ENCODE measurements around the gene TEX14.

The TEX14 gene

DNA sequence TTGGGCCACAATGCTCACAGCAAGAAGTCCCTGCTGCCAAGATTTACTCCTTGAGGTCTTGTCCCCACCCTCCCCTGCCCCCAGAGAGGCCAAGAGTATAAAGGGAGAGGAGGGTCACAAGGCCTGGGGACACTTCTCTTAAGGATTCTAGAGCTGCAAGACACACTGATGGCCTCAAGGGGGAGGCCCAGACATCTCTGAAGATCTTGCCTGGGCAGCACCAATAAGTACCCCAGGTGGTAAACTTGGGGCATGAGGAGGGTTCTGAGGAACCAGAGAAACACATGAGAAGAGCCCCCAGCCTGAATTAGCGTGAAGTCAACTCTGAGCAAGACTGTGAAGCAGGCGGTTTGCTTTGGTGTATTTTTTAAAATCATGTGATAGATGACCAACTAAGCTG lies 150.6 kb downstream of the TEX14 start:
- Histone ChIP-seq H3K36me3 (replicated peaks in 1 of 2; ENCODE audit: control insufficient read depth in 2 of 2, insufficient read depth in 2 of 2, low read length in 2 of 2) (no peaks in the 10 kb centered on the region), H3K27me3 (ENCODE audit: control insufficient read depth in 3 of 3, insufficient read depth in 3 of 3, low read depth in 1 of 3, low read length in 3 of 3) (peaks cover 0 to 46% (median 0%) of the 10 kb centered on the region in 3 experiments), H3K79me1 (ENCODE audit: low read depth, low read length) (no peaks in the 10 kb centered on the region), H3K4ac (ENCODE audit: low read length) (no peak overlapping the region), H3K14ac (ENCODE audit: low read length) (no peak overlapping the region), H4K8ac (ENCODE audit: low read depth, low read length) (no peak overlapping the region), H3K4me1 (ENCODE audit: control insufficient read depth in 2 of 2, insufficient read depth in 1 of 2, low read depth in 1 of 2, low read length in 2 of 2) (no peaks in the 10 kb centered on the region), H3K9ac (ENCODE audit: low read depth, low read length, poor library complexity) (no peak overlapping the region), H3K4me3 (ENCODE audit: low read length in 2 of 2) (no peak overlapping the region), H2BK12ac (ENCODE audit: low read length) (no peak overlapping the region), H2BK15ac (ENCODE audit: low read length) (no peak overlapping the region), H3K27ac (replicated peaks; ENCODE audit: low read length) (no peak overlapping the region), H4K91ac (ENCODE audit: low read depth, low read length, poor library complexity) (no peak overlapping the region), H3K4me2 (ENCODE audit: insufficient read depth, low read length, poor library complexity, severe bottlenecking) (no peak overlapping the region), H3K18ac (ENCODE audit: low read length) (no peak overlapping the region), H2AFZ (ENCODE audit: low read length) (no peak overlapping the region), H2BK5ac (ENCODE audit: low read length) (no peak overlapping the region), H3K23ac (ENCODE audit: low read depth, low read length, poor library complexity) (no peak overlapping the region), H3K9me3 (replicated peaks in 1 of 2; ENCODE audit: control insufficient read depth in 2 of 2, insufficient read depth in 1 of 2, low read depth in 1 of 2, low read length in 2 of 2) (no peaks in the 10 kb centered on the region), H2BK120ac (ENCODE audit: low read depth, low read length) (no peak overlapping the region), H2AK5ac (ENCODE audit: low read depth, low read length) (no peak overlapping the region)
- no peak for DNase-seq (ENCODE audit: low spot score)
- WGBS, 2 donors (ENCODE audit: extremely low coverage in 2 of 2, insufficient read length in 2 of 2, insufficient replicate concordance in 1 of 2), result no CpG with 5 or more reads among the region's 2 CpGs

DNA sequence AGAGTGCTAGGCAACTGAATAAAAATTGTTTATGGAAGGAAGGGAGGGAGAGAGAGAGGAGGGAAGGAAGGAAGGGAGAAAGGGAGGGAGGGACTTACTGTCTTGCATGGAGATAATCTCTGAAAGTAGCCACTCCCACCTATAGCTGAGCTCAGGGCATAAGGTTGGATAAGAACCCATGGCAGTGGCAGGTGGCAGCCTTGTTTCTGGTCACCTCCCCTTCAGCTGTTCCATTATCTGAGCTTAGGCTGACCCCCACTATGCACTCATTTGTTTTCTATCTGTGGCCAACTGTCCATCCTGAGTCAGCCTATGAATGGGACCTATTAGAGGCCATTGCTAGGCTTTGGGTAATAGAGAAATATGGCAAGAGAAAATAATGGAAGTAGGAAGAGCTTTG lies 152.1 kb downstream of the TEX14 start:
- no peak overlapping the region for H2BK5ac ChIP-seq (ENCODE audit: low read length)
- H3K4ac ChIP-seq (ENCODE audit: low read length), result no peak overlapping the region
- DNase-seq (ENCODE audit: low spot score), result no peak
- no peak overlapping the region for H2BK120ac ChIP-seq (ENCODE audit: low read depth, low read length)
- peaks cover 0 to 57% (median 0%) of the 10 kb centered on the region in 3 experiments for H3K27me3 ChIP-seq (ENCODE audit: control insufficient read depth in 3 of 3, insufficient read depth in 3 of 3, low read depth in 1 of 3, low read length in 3 of 3)
- no peak overlapping the region for H3K9ac ChIP-seq (ENCODE audit: low read depth, low read length, poor library complexity)
- H3K4me1 ChIP-seq (ENCODE audit: control insufficient read depth in 2 of 2, insufficient read depth in 1 of 2, low read depth in 1 of 2, low read length in 2 of 2), result no peaks in the 10 kb centered on the region
- H2AK5ac ChIP-seq (ENCODE audit: low read depth, low read length), result no peak overlapping the region
- H3K9me3 ChIP-seq (replicated peaks in 1 of 2; ENCODE audit: control insufficient read depth in 2 of 2, insufficient read depth in 1 of 2, low read depth in 1 of 2, low read length in 2 of 2), result no peaks in the 10 kb centered on the region
- H3K36me3 ChIP-seq (replicated peaks in 1 of 2; ENCODE audit: control insufficient read depth in 2 of 2, insufficient read depth in 2 of 2, low read length in 2 of 2), result no peaks in the 10 kb centered on the region
- H3K4me2 ChIP-seq (ENCODE audit: insufficient read depth, low read length, poor library complexity, severe bottlenecking), result no peak overlapping the region
- no peak overlapping the region for H3K14ac ChIP-seq (ENCODE audit: low read length)
- no peak overlapping the region for H3K23ac ChIP-seq (ENCODE audit: low read depth, low read length, poor library complexity)
- H3K79me1 ChIP-seq (ENCODE audit: low read depth, low read length), result no peaks in the 10 kb centered on the region
- no peak overlapping the region for H3K27ac ChIP-seq (replicated peaks; ENCODE audit: low read length)
- no peak overlapping the region for H3K4me3 ChIP-seq (ENCODE audit: low read length in 2 of 2)
- H4K8ac ChIP-seq (ENCODE audit: low read depth, low read length), result no peak overlapping the region
- H4K91ac ChIP-seq (ENCODE audit: low read depth, low read length, poor library complexity), result no peak overlapping the region
- no peak overlapping the region for H2AFZ ChIP-seq (ENCODE audit: low read length)
- no peak overlapping the region for H3K18ac ChIP-seq (ENCODE audit: low read length)
- no peak overlapping the region for H2BK15ac ChIP-seq (ENCODE audit: low read length)
- no peak overlapping the region for H2BK12ac ChIP-seq (ENCODE audit: low read length)

DNA sequence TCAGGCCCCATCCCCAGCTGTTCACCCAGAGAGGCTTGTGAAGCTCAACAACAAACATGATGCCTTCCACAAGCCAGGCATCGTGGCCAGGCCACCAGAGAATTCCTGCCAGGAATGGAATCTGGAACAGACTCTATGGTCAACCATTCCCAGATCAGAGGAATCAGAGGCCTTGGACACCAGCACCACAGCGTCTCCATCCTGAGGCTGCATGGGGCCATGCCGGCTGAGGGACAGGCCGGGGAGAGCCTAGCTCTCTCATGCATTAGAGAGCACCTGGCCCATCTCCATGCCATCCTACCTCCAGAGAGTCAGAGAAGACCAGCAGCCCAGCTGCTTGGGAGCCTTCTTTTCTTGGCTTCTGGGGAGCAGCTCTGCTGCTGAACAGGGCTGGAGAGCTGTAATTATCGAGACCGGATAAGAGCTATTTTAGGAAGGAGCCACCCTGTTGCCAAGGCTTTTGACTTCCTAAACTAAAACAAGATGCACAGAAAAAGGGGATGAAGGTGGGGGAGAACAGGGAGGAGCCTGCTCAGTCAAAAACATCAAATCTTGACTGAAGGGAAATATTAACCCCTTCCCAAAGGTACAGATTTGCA lies 152.9 kb downstream of the TEX14 start:
- H2BK15ac ChIP-seq (ENCODE audit: low read length), result no peak overlapping the region
- no peak overlapping the region for H3K18ac ChIP-seq (ENCODE audit: low read length)
- no peak overlapping the region for H2BK120ac ChIP-seq (ENCODE audit: low read depth, low read length)
- WGBS, 2 donors (ENCODE audit: extremely low coverage in 2 of 2, insufficient read length in 2 of 2, insufficient replicate concordance in 1 of 2), result no CpG with 5 or more reads among the region's 6 CpGs
- H3K9ac ChIP-seq (ENCODE audit: low read depth, low read length, poor library complexity), result no peak overlapping the region
- H3K79me1 ChIP-seq (ENCODE audit: low read depth, low read length), result no peaks in the 10 kb centered on the region
- no peak for DNase-seq (ENCODE audit: low spot score)
- H3K4me2 ChIP-seq (ENCODE audit: insufficient read depth, low read length, poor library complexity, severe bottlenecking), result no peak overlapping the region
- no peak overlapping the region for H4K91ac ChIP-seq (ENCODE audit: low read depth, low read length, poor library complexity)
- no peak overlapping the region for H3K14ac ChIP-seq (ENCODE audit: low read length)
- H3K23ac ChIP-seq (ENCODE audit: low read depth, low read length, poor library complexity), result no peak overlapping the region
- no peaks in the 10 kb centered on the region for H3K9me3 ChIP-seq (replicated peaks in 1 of 2; ENCODE audit: control insufficient read depth in 2 of 2, insufficient read depth in 1 of 2, low read depth in 1 of 2, low read length in 2 of 2)
- H2BK12ac ChIP-seq (ENCODE audit: low read length), result no peak overlapping the region
- H3K4me1 ChIP-seq (ENCODE audit: control insufficient read depth in 2 of 2, insufficient read depth in 1 of 2, low read depth in 1 of 2, low read length in 2 of 2), result no peaks in the 10 kb centered on the region
- no peak overlapping the region for H2BK5ac ChIP-seq (ENCODE audit: low read length)
- no peak overlapping the region for H2AK5ac ChIP-seq (ENCODE audit: low read depth, low read length)
- H3K36me3 ChIP-seq (replicated peaks in 1 of 2; ENCODE audit: control insufficient read depth in 2 of 2, insufficient read depth in 2 of 2, low read length in 2 of 2), result no peaks in the 10 kb centered on the region
- H3K4me3 ChIP-seq (ENCODE audit: low read length in 2 of 2), result no peak overlapping the region
- peaks cover 0 to 62% (median 0%) of the 10 kb centered on the region in 3 experiments for H3K27me3 ChIP-seq (ENCODE audit: control insufficient read depth in 3 of 3, insufficient read depth in 3 of 3, low read depth in 1 of 3, low read length in 3 of 3)
- H2AFZ ChIP-seq (ENCODE audit: low read length), result no peak overlapping the region
- H3K27ac ChIP-seq (replicated peaks; ENCODE audit: low read length), result no peak overlapping the region
- no peak overlapping the region for H4K8ac ChIP-seq (ENCODE audit: low read depth, low read length)
- no peak overlapping the region for H3K4ac ChIP-seq (ENCODE audit: low read length)

DNA sequence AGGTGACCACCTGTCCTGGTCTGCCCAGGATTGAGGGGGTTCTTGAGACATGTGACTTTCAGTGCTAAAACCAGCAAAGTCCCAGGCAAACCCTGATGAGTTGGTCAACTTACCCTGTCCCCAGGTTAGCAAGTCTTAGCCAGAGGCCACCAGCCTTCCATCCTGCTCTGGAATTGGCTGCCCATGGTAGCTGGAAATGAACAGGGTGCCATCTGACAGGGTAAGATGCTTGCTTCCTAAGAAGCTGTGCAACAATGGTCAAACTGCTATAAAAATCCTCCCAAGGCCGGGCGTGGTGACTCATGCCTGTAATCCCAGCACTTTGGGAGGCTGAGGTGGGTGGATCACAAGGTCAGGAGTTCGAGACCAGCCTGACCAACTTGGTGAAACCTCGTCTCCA lies 154.6 kb downstream of the TEX14 start:
- Histone ChIP-seq H3K4me3 (ENCODE audit: low read length in 2 of 2) (no peak overlapping the region), H2BK5ac (ENCODE audit: low read length) (no peak overlapping the region), H2BK12ac (ENCODE audit: low read length) (no peak overlapping the region), H3K14ac (ENCODE audit: low read length) (no peak overlapping the region), H3K23ac (ENCODE audit: low read depth, low read length, poor library complexity) (no peak overlapping the region), H3K79me1 (ENCODE audit: low read depth, low read length) (no peaks in the 10 kb centered on the region), H3K9ac (ENCODE audit: low read depth, low read length, poor library complexity) (no peak overlapping the region), H3K9me3 (replicated peaks in 1 of 2; ENCODE audit: control insufficient read depth in 2 of 2, insufficient read depth in 1 of 2, low read depth in 1 of 2, low read length in 2 of 2) (no peaks in the 10 kb centered on the region), H3K18ac (ENCODE audit: low read length) (no peak overlapping the region), H3K27ac (replicated peaks; ENCODE audit: low read length) (no peak overlapping the region), H3K4ac (ENCODE audit: low read length) (no peak overlapping the region), H2BK120ac (ENCODE audit: low read depth, low read length) (no peak overlapping the region), H4K8ac (ENCODE audit: low read depth, low read length) (no peak overlapping the region), H2AFZ (ENCODE audit: low read length) (no peak overlapping the region), H4K91ac (ENCODE audit: low read depth, low read length, poor library complexity) (no peak overlapping the region), H3K36me3 (replicated peaks in 1 of 2; ENCODE audit: control insufficient read depth in 2 of 2, insufficient read depth in 2 of 2, low read length in 2 of 2) (no peaks in the 10 kb centered on the region), H2BK15ac (ENCODE audit: low read length) (no peak overlapping the region), H3K27me3 (ENCODE audit: control insufficient read depth in 3 of 3, insufficient read depth in 3 of 3, low read depth in 1 of 3, low read length in 3 of 3) (peaks cover 0 to 70% (median 0%) of the 10 kb centered on the region in 3 experiments), H2AK5ac (ENCODE audit: low read depth, low read length) (no peak overlapping the region), H3K4me2 (ENCODE audit: insufficient read depth, low read length, poor library complexity, severe bottlenecking) (no peak overlapping the region), H3K4me1 (ENCODE audit: control insufficient read depth in 2 of 2, insufficient read depth in 1 of 2, low read depth in 1 of 2, low read length in 2 of 2) (peaks cover 6 to 7% of the 10 kb centered on the region in 2 donors)
- DNase-seq (ENCODE audit: low spot score), result no peak
- WGBS, 2 donors (ENCODE audit: extremely low coverage in 2 of 2, insufficient read length in 2 of 2, insufficient replicate concordance in 1 of 2), result no CpG with 5 or more reads among the region's 4 CpGs

Data from neuronal stem cell (in vitro differentiated cells).